ENCODE results near the gene CRIP2. TPM values are rescaled to one million over a fixed set of nuclear protein-coding genes. Genes with fewer than 3 reads are reported as not detected.

The CRIP2 gene
- total RNA-seq, 1 experiment from 2014 or later = 50.5 TPM

DNA sequence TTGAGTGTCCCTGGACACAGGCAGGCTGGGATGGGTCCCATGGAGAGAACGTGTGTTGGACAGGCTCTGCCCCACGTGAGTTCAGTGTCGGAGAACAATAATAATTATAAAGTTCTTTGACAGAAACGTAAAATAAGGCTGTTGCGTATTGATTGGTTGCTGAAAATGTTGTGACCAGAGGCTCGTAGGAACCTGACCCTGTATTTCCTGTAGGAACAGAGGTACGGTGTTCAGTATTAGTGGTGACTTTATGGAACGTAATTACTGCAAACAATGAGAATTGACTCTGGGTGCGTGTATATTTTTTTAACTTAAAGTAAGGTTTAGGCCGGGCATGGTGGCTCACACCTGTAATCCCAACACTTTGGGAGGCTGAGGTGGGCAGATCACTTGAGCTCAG, 47.2 kb upstream of the CRIP2 start:
- no peaks in the 10 kb centered on the region for H3K9me3 Mint-ChIP-seq (ENCODE audit: unreplicated experiment)
- peaks cover 17% of the 10 kb centered on the region for H3K4me1 Mint-ChIP-seq (ENCODE audit: insufficient read depth, unreplicated experiment)
- H3K4me3 Mint-ChIP-seq (ENCODE audit: unreplicated experiment) = no peak overlapping the region
- no peak for DNase-seq (ENCODE audit: unreplicated experiment)
- intact Hi-C loops (cut with micrococcal nuclease) = no loop called here
- H3K27ac Mint-ChIP-seq (ENCODE audit: low read depth, unreplicated experiment) = no peak overlapping the region
- ChIA-PET POLR2A (no interaction called here), CTCF (interaction anchor here (0.6 to 0.7 kb wide), 2 partner anchors 60 to 579 kb away, joined by 3 read pairs; no protein-coding TSS in a partner anchor)
- no TSS peak for BruUV-seq (replicated peaks)
- no peaks in the 10 kb centered on the region for H3K27me3 Mint-ChIP-seq (ENCODE audit: insufficient read depth, unreplicated experiment)
- TF ChIP-seq, protein P1, sequence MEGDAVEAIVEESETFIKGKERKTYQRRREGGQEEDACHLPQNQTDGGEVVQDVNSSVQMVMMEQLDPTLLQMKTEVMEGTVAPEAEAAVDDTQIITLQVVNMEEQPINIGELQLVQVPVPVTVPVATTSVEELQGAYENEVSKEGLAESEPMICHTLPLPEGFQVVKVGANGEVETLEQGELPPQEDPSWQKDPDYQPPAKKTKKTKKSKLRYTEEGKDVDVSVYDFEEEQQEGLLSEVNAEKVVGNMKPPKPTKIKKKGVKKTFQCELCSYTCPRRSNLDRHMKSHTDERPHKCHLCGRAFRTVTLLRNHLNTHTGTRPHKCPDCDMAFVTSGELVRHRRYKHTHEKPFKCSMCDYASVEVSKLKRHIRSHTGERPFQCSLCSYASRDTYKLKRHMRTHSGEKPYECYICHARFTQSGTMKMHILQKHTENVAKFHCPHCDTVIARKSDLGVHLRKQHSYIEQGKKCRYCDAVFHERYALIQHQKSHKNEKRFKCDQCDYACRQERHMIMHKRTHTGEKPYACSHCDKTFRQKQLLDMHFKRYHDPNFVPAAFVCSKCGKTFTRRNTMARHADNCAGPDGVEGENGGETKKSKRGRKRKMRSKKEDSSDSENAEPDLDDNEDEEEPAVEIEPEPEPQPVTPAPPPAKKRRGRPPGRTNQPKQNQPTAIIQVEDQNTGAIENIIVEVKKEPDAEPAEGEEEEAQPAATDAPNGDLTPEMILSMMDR (IDR thresholded peaks at IDR 0.05; ENCODE audit: unreplicated experiment) = no peak
- peaks cover 31% of the 10 kb centered on the region for H3K36me3 Mint-ChIP-seq (ENCODE audit: insufficient read depth, unreplicated experiment)

DNA sequence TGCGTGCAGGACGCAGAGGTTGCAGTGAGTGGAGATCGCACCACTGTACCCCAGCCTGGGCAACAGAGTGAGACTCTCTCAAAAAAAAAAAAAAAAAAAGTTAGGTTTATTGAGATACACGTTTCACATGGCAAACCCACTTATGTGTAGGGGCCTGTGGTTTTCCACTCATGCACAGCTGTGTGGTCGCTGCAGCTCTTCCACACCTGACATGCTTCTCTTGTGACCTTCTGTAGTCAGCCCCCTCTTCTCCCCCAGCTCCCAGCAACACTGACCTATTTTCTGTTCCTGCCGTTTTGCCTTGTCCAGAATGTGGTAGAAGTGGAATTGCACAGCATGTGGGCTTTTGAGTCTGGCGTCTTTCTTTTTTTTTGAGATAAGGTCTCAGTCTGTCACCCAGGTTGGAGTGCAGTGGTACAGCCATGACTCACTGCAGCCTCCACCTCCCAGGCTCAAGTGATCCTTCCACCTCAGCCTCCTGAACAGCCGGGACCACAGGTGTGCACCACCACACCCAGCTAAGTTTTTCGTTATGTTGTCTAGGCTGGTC, 46.6 kb upstream of the CRIP2 start:
- DNase-seq (ENCODE audit: unreplicated experiment) = no peak
- ChIA-PET CTCF (interaction anchor here (0.6 to 0.9 kb wide), 3 partner anchors 44 to 578 kb away, joined by 3 read pairs; no protein-coding TSS in a partner anchor), POLR2A (no interaction called here)
- H3K36me3 Mint-ChIP-seq (ENCODE audit: insufficient read depth, unreplicated experiment) = peaks cover 31% of the 10 kb centered on the region
- peaks cover 14% of the 10 kb centered on the region for H3K4me1 Mint-ChIP-seq (ENCODE audit: insufficient read depth, unreplicated experiment)
- H3K27ac Mint-ChIP-seq (ENCODE audit: low read depth, unreplicated experiment) = no peak overlapping the region
- TF ChIP-seq, protein P1 (IDR thresholded peaks at IDR 0.05; ENCODE audit: unreplicated experiment) = no peak
- intact Hi-C loops (cut with micrococcal nuclease) = no loop called here
- no peaks in the 10 kb centered on the region for H3K27me3 Mint-ChIP-seq (ENCODE audit: insufficient read depth, unreplicated experiment)
- no peaks in the 10 kb centered on the region for H3K9me3 Mint-ChIP-seq (ENCODE audit: unreplicated experiment)
- H3K4me3 Mint-ChIP-seq (ENCODE audit: unreplicated experiment) = no peak overlapping the region
- BruUV-seq (replicated peaks) = no TSS peak

DNA sequence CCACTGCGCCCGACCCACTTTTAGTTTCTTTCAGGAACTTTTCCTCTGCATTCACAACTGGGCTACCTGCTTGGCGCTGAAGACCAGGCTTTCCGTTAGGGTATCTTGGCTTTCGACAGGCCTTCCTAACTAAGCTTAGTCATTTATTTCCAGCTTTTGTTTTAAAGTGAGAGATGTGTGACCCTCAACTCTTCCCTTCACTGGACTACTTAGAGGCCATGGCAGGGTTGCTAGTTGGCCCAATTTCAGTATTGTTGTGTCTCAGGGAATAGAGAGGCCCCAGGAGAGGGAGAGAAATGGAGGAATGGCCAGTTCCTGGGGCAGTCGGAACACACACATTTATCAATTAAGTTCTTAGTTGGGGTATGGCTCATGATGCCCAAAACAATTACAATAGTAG, 44.6 kb upstream of the CRIP2 start:
- Mint-ChIP-seq H3K4me1 (ENCODE audit: insufficient read depth, unreplicated experiment) (peaks cover 14% of the 10 kb centered on the region), H3K27ac (ENCODE audit: low read depth, unreplicated experiment) (peak overlapping the region; percentile 54), H3K27me3 (ENCODE audit: insufficient read depth, unreplicated experiment) (no peaks in the 10 kb centered on the region), H3K4me3 (ENCODE audit: unreplicated experiment) (no peak overlapping the region), H3K9me3 (ENCODE audit: unreplicated experiment) (no peaks in the 10 kb centered on the region), H3K36me3 (ENCODE audit: insufficient read depth, unreplicated experiment) (peaks cover 33% of the 10 kb centered on the region)
- intact Hi-C loops (cut with micrococcal nuclease) = loop anchor here (2.0 kb wide), 1 partner anchor 51 kb away; no protein-coding TSS in a partner anchor
- TF ChIP-seq, protein P1 (IDR thresholded peaks at IDR 0.05; ENCODE audit: unreplicated experiment) = no peak
- DNase-seq (ENCODE audit: unreplicated experiment) = no peak
- POLR2A ChIA-PET = interaction anchor here (0.5 to 2.2 kb wide), 8 partner anchors 8 to 638 kb away, joined by 3 to 8 read pairs (median 4); partner anchors contain the start of genes CDCA4 and TEX22
- BruUV-seq (replicated peaks) = no TSS peak
- CTCF ChIA-PET = interaction anchor here (1.5 to 2.0 kb wide), 2 partner anchors 18 to 60 kb away, joined by 5 to 7 read pairs; no protein-coding TSS in a partner anchor

DNA sequence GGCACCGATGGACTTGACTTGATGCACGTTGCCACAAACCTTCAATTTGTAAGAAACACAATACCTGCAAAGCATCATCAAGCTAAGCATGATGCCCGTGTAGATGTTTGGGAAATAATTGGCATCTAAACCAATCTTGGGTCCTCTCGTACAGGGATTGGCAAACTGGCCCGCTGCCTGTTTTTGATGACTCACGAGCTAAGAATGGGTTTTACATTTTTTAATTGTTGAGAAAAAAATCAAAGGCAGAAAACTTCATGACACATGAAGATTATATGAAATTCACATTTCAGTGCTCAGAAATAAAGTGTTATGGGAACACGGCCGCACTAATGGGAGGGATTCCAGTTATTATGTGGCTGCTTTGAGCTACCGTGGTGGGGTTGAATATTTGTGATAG, 44.1 kb upstream of the CRIP2 start:
- H3K9me3 Mint-ChIP-seq (ENCODE audit: unreplicated experiment) = no peaks in the 10 kb centered on the region
- BruUV-seq (replicated peaks) = no TSS peak
- DNase-seq (ENCODE audit: unreplicated experiment) = peak; percentile 92
- TF ChIP-seq, protein P1 (IDR thresholded peaks at IDR 0.05; ENCODE audit: unreplicated experiment) = no peak
- H3K4me3 Mint-ChIP-seq (ENCODE audit: unreplicated experiment) = peak overlapping the region; percentile 21
- CTCF ChIA-PET = interaction anchor here (0.7 to 2.0 kb wide), 4 partner anchors 8 to 59 kb away, joined by 3 to 7 read pairs (median 4); no protein-coding TSS in a partner anchor
- peaks cover 33% of the 10 kb centered on the region for H3K36me3 Mint-ChIP-seq (ENCODE audit: insufficient read depth, unreplicated experiment)
- peaks cover 14% of the 10 kb centered on the region for H3K4me1 Mint-ChIP-seq (ENCODE audit: insufficient read depth, unreplicated experiment)
- peak overlapping the region; percentile 59 for H3K27ac Mint-ChIP-seq (ENCODE audit: low read depth, unreplicated experiment)
- no peaks in the 10 kb centered on the region for H3K27me3 Mint-ChIP-seq (ENCODE audit: insufficient read depth, unreplicated experiment)
- POLR2A ChIA-PET = interaction anchor here (0.5 to 2.2 kb wide), 10 partner anchors 9 to 638 kb away, joined by 3 to 8 read pairs (median 4); partner anchors contain the start of genes CDCA4 and TEX22
- intact Hi-C loops (cut with micrococcal nuclease) = loop anchor here (2.0 kb wide), 1 partner anchor 50 kb away; no protein-coding TSS in a partner anchor

All from MCF 10A (cell line).